IPS-NIHi7 (cell line): ENCODE measurements around the gene HOXA6.

Experiments
- DNase-seq: peaks from one replicate; pipeline ENCODE4 v3.0.0; 2012; ENCODE audit warnings: mixed read lengths; ENCODE audit errors: extremely low spot score

The HOXA6 gene

GRCh38 chr7:27137640-27138315 is 9.8 kb downstream of the HOXA6 start:
- no peak for DNase-seq

- DNase-seq, result no peak
Measured at GRCh38 chr7:27134392-27134791, 13.2 kb downstream of the HOXA6 start.

GRCh38 chr7:27133409-27134231 is 14.0 kb downstream of the HOXA6 start:
- no peak for DNase-seq

GRCh38 chr7:27132978-27133377 is 14.6 kb downstream of the HOXA6 start:
- DNase-seq, result no peak

- no peak for DNase-seq
Measured at GRCh38 chr7:27132214-27132613, 15.4 kb downstream of the HOXA6 start.

GRCh38 chr7:27131390-27131819 is 16.2 kb downstream of the HOXA6 start:
- DNase-seq, result no peak

GRCh38 chr7:27130540-27131389 is 16.8 kb downstream of the HOXA6 start, which contains the start of gene HOXA4:
Gene HOXA4, minus strand, starts transcription at chr7:27130757. Its CDS starts 24 bp downstream, at chr7:27130733.
- DNase-seq, result peak; percentile 78

GRCh38 chr7:27129729-27130539 is 17.6 kb downstream of the HOXA6 start:
- DNase-seq, result no peak

GRCh38 chr7:27128776-27129728 is 18.5 kb downstream of the HOXA6 start:
- DNase-seq, result no peak

GRCh38 chr7:27128034-27128433 is 19.5 kb downstream of the HOXA6 start:
- no peak for DNase-seq

GRCh38 chr7:27126596-27127327 is 20.8 kb downstream of the HOXA6 start:
- no peak for DNase-seq

- DNase-seq, result no peak
Measured at GRCh38 chr7:27125986-27126394, 21.6 kb downstream of the HOXA6 start.

- DNase-seq, result no peak
Measured at GRCh38 chr7:27124902-27125689, 22.5 kb downstream of the HOXA6 start.

GRCh38 chr7:27124096-27124901 is 23.3 kb downstream of the HOXA6 start:
- no peak for DNase-seq

GRCh38 chr7:27123477-27124053 is 24.0 kb downstream of the HOXA6 start:
- DNase-seq, result no peak

GRCh38 chr7:27123007-27123476 is 24.5 kb downstream of the HOXA6 start:
- DNase-seq, result no peak
